Left lung (tissue), 10 donors: ENCODE measurements around the gene PRKD1. TPM values are rescaled to one million over a fixed set of nuclear protein-coding genes. Genes with fewer than 3 reads are reported as not detected.
"Not testable (repeated sequence)": the region's sequence is repeated elsewhere in the genome, so short reads cannot be mapped to it uniquely, and the experiment has no call there.

Source experiments
- ATAC-seq: fragments of 200-7000 bp; cut with Tn5 transposase; one replicate; pipeline ENCODE4 v1.9.1; 2020; ENCODE audit warnings: moderate library complexity
- DNase-seq, 4 donors: peaks; one replicate each; pipeline ENCODE4 v3.0.0-alpha.2; 2013 to 2020
- H3K27ac ChIP-seq, 2 donors: fragments of 200-600 bp; sonication (generic) in 1 of 2; one replicate each; pipeline versions ENCODE4 v1.5.0 to v1.8.0; 2020 to 2021
- H3K27me3 ChIP-seq, 2 donors: fragments of 200-600 bp; sonication (generic) in 1 of 2; one replicate each; pipeline versions ENCODE4 v1.5.0 to v1.8.0; 2020 to 2021
- H3K36me3 ChIP-seq, 2 donors: fragments of 200-600 bp; sonication (generic) in 1 of 2; one replicate each; pipeline versions ENCODE4 v1.5.0 to v1.8.0; 2020 to 2021
- H3K4me1 ChIP-seq, 2 donors: fragments of 200-600 bp; one replicate each; pipeline ENCODE4 v1.8.0; 2021
- H3K4me3 ChIP-seq, 2 donors: fragments of 200-600 bp; sonication (generic) in 1 of 2; one replicate each; pipeline versions ENCODE4 v1.5.0 to v1.8.0; 2020 to 2021; ENCODE audit warnings: mild to moderate bottlenecking in 1 of 2
- H3K9me3 ChIP-seq, 2 donors: fragments of 200-600 bp; sonication (generic) in 1 of 2; one replicate each; pipeline versions ENCODE4 v1.5.0 to v1.8.0; 2020 to 2021
- intact Hi-C, 2 donors: fragments of 100-400 bp; cut with DNase I; formaldehyde crosslinking; loops; one replicate each; pipeline versions ENCODE4 v1.11.2 to v1.14.2; 2022
- polyA plus RNA-seq, 6 donors: library from polyadenylated mRNA; unstranded; fragments of 120-200 nt; gene quantifications; one replicate each; pipeline ENCODE4 v1.2.1, GENCODE V29; 2013; ENCODE audit not compliant: insufficient read length in 6 of 6
- total RNA-seq, 2 donors: library from RNA; stranded (reverse); fragmentation: NEBNext Ultra II Directional; extraction: Animal tissue kit (Norgen Biotek cat#: 25700); gene quantifications; one replicate each; pipeline ENCODE4 v1.2.1, GENCODE V29; 2021
- TF ChIP-seq, protein P1 (sequence below), 2 donors: fragments of 200-600 bp; sonication (generic) in 1 of 2; IDR thresholded peaks; one replicate each; pipeline versions ENCODE4 v1.5.0 to v1.8.0; 2021; ENCODE audit warnings: antibody characterized with exemption in 2 of 2
- donor health status: DM: no; HTN: yes; CAD: no.
- donor health status: DM: no; HTN: no; CAD: no.

The PRKD1 gene
- total and polyA plus RNA-seq, 8 donors, result 13.6 to 35.1 (median 23.0) TPM

GRCh38 chr14:29843981-29844380, 83.7 kb downstream of the PRKD1 start:
- intact Hi-C loops, result no loop called here
- no peaks in the 10 kb centered on the region for H3K4me1 ChIP-seq
- H3K27me3 ChIP-seq, result no peaks in the 10 kb centered on the region
- no peak overlapping the region for H3K27ac ChIP-seq
- H3K4me3 ChIP-seq, result no peak overlapping the region
- peaks cover 0 to 3% of the 10 kb centered on the region in 2 donors for H3K36me3 ChIP-seq
- no peak for DNase-seq
- TF ChIP-seq, protein P1, sequence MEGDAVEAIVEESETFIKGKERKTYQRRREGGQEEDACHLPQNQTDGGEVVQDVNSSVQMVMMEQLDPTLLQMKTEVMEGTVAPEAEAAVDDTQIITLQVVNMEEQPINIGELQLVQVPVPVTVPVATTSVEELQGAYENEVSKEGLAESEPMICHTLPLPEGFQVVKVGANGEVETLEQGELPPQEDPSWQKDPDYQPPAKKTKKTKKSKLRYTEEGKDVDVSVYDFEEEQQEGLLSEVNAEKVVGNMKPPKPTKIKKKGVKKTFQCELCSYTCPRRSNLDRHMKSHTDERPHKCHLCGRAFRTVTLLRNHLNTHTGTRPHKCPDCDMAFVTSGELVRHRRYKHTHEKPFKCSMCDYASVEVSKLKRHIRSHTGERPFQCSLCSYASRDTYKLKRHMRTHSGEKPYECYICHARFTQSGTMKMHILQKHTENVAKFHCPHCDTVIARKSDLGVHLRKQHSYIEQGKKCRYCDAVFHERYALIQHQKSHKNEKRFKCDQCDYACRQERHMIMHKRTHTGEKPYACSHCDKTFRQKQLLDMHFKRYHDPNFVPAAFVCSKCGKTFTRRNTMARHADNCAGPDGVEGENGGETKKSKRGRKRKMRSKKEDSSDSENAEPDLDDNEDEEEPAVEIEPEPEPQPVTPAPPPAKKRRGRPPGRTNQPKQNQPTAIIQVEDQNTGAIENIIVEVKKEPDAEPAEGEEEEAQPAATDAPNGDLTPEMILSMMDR (IDR thresholded peaks at IDR 0.05), result no peak
- H3K9me3 ChIP-seq, result peaks cover 0 to 34% of the 10 kb centered on the region in 2 donors
- no peak for ATAC-seq

GRCh38 chr14:29842228-29842627, 85.4 kb downstream of the PRKD1 start:
- TF ChIP-seq, protein P1 (IDR thresholded peaks at IDR 0.05), result no peak
- DNase-seq (no peak), ATAC-seq (no peak)
- Histone ChIP-seq H3K36me3 (peaks cover 0 to 3% of the 10 kb centered on the region in 2 donors), H3K4me1 (no peaks in the 10 kb centered on the region), H3K27ac (no peak overlapping the region), H3K4me3 (no peak overlapping the region), H3K9me3 (peaks cover 0 to 43% of the 10 kb centered on the region in 2 donors), H3K27me3 (no peaks in the 10 kb centered on the region)
- intact Hi-C loops, result no loop called here

GRCh38 chr14:29840369-29840892, 87.2 kb downstream of the PRKD1 start:
- H3K27ac ChIP-seq, ATAC-seq, H3K36me3 ChIP-seq, intact Hi-C loops, H3K27me3 ChIP-seq, H3K4me3 ChIP-seq, H3K4me1 ChIP-seq, DNase-seq: not testable (repeated sequence)
- peaks cover 0 to 43% of the 10 kb centered on the region in 2 donors for H3K9me3 ChIP-seq

DNA sequence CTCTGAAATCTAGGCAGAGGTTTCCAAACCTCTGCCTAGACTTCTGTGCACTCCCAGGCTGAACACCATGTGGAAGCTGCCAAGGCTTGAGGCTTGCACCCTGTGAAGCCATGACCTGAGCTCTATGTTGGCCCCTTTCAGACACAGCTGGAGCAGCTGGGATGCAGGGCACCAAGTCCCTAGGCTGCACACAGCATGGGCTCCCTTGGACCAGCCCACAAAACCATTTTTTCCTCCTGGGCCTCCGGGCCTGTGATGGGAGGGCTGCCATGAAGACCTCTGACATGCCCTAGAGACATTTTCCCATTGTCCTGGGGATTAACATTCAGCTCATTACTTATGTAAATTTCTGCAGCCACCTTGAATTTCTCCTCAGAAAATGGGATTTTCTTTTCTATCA, 88.0 kb downstream of the PRKD1 start:
- intact Hi-C loops, H3K4me1 ChIP-seq, ATAC-seq, H3K27ac ChIP-seq, H3K27me3 ChIP-seq, H3K4me3 ChIP-seq, DNase-seq, H3K36me3 ChIP-seq: not testable (repeated sequence)
- peaks cover 0 to 44% of the 10 kb centered on the region in 2 donors for H3K9me3 ChIP-seq

- TF ChIP-seq, protein P1 (IDR thresholded peaks at IDR 0.05), result no peak
- Histone ChIP-seq H3K27me3 (no peaks in the 10 kb centered on the region), H3K4me3 (no peak overlapping the region), H3K27ac (no peak overlapping the region), H3K4me1 (no peaks in the 10 kb centered on the region), H3K36me3 (peaks cover 0 to 3% of the 10 kb centered on the region in 2 donors), H3K9me3 (peaks cover 0 to 44% of the 10 kb centered on the region in 2 donors)
- intact Hi-C loops, result no loop called here
- no peak for ATAC-seq
- DNase-seq, result no peak
Observed at GRCh38 chr14:29838752-29839151, 88.9 kb downstream of the PRKD1 start.

GRCh38 chr14:29836395-29836794, 91.3 kb downstream of the PRKD1 start:
- DNase-seq (no peak), ATAC-seq (no peak)
- TF ChIP-seq, protein P1 (IDR thresholded peaks at IDR 0.05), result no peak
- intact Hi-C loops, result no loop called here
- Histone ChIP-seq H3K9me3 (peaks cover 0 to 34% of the 10 kb centered on the region in 2 donors), H3K27ac (no peak overlapping the region), H3K27me3 (no peaks in the 10 kb centered on the region), H3K36me3 (peaks cover 0 to 3% of the 10 kb centered on the region in 2 donors), H3K4me1 (no peaks in the 10 kb centered on the region), H3K4me3 (no peak overlapping the region)
